GM18951 (cell line): ENCODE data around the gene ZNF275.

ENCODE experiments used
- POLR2A ChIP-seq: IDR thresholded peaks from 4 replicates; pipeline ENCODE4 v1.6.1; 2011; ENCODE audit warnings: mild to moderate bottlenecking; ENCODE audit not compliant: insufficient read length, insufficient read depth; ENCODE audit errors: extremely low read depth
- in situ Hi-C: fragments of 300-500 bp; cut with MboI; formaldehyde crosslinking; loops from one replicate; pipeline ENCODE4 v1.12.0; 2022; ENCODE audit warnings: low sequenced_read_pairs, mixed read lengths, inconsistent platforms; ENCODE audit not compliant: unreplicated experiment

Gene ZNF275

DNA sequence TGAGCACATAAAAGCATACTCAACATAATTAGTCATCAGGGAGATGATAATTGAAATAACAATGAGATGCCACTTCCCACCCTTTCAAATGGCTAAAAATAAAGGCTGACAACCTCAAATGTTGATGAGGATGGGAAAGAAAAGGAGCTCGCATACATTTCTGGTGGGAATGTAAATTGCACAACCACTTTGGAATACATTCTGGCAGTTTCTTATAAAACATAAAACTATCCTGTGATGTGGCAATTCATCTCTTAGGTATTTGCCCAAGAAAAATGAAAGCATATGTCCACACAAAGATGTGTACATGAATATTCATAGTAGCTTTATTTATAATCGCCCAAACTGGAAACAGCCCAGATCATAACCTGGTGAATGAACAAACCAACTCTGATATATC is 687 bp upstream of the ZNF275 start:
- in situ Hi-C loops = no loop called here

DNA sequence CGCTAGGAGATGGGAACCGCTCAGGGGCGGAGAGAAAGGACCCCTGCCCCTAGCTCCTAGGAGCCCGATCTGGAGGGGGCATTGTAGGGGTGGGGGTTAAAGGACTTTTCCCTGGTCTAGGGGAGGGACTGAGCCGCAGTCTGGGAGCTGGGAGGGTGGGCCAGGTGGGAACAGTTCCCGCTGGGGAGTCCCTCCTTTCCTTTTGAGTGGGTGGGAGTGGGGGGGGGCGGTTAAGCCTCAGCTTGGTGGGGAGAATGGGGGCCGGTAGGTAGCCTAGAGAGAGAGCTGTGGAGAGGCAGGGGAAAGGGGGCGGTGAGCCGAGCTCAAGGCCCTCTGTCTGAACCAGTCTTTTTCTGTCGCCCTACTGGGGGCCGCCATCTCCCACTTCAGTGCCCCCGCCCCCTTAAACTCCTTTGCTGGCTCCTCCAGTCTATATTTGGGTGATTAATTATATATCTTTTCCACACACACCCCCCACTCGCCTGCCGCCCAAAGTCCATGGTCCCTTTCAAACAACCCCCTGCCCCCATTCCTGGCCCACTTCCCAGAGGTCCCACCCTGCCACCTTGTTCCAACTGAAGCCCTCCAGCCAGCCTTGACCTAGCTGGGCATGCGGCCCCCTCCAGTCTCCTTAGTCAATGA is 822 bp downstream of the ZNF275 start:
- no peak for TF ChIP-seq POLR2A
- in situ Hi-C loops = no loop called here

More for the DNA sequence above, 687 bp upstream of the ZNF275 start:
- TF ChIP-seq POLR2A = no peak

DNA sequence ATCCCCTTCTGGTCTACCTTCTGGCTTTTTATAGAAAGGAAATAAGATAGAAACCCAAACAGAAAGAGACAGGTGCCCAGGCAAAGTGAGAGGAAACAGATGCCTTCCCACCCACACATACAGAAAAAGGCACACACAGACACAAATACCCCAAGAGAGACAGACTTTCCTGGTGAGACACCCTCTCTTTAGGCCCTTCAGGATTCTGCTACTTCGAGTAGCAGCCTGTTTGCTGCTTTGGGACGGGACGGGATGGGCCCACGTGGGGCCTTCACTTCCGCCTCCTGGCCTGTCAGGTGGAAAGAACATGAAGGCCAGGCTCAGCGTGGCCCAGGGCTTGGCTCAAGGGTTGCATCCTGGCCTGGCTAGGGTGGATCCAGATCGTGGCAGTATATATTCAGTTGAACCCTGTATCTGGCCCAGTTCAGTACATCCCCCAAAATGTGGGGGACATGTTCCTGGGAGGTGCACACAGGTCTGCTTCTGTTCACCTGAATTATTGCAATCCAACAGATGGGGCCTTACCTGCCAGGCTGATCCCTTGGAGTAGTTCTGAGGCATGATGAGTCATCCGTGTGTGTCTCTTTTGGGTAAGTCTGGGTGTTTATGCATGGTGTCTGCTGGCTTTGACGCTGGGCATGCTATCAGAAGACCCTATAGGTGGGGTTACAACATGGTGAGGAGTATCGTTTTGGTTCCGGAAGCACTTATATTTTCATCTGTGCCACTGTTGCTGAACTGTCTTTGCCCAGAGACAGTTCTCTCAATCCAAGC is 2.4 kb downstream of the ZNF275 start:
- in situ Hi-C loops = no loop called here
- no peak for TF ChIP-seq POLR2A

DNA sequence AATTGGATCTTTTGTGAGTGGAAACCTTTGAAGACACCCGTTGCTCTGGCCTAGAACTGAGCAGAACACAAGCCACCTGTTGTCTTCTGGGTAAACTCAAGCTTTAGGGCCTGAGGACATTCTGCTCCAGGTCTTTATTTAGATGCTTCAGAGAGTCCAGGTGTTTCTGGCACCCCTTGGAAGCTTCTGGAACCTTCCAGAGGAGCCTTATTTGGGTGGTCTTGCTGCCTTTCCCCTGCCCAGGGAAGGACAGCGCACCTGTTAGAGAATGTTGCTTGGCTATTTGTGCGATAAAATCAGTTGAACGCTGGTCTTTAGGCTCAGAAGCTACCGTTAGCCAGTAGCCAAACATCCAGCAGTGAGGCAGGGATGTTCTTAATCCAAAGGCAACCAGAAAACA is 3.0 kb downstream of the ZNF275 start:
- in situ Hi-C loops = no loop called here
- TF ChIP-seq POLR2A = no peak

DNA sequence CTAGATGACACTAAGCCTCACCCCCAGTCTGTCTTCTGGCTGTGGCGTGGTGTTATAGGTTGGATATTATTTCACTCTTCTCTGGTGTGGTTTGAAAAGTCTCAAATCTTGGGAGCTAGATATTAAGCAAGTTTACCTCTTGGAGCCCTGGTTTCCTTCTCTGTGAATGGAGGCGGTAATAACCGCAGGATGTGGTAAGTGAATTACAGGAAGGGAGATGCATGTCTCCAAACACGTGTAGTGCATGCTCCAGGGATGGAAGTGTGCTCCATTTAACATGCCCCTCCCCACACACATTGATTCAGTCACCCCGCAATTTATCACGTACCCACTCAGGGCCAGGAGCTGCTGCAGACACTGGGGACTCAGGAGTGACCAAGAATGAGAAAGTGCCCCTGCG is 4.9 kb downstream of the ZNF275 start:
- in situ Hi-C loops = no loop called here
- TF ChIP-seq POLR2A = no peak

DNA sequence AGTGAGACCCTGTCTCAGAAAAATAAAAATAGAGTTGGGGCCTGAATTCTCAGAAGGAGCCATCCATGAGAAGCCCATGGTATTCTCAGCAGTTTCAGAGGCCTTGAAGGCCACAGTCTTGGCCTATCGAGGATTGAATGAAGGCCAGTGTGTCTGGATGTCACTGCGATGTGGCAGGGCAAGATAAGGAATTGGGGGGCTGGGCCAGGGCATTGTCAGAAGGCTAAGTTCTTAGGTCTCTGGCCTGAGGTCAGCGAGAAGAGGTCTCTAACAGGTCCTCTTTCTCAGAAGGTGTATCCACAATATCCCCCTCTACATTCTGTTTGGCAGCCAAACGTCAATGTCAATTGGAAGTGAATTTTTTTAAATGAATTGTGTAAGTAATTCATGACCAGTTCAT is 5.7 kb downstream of the ZNF275 start:
- TF ChIP-seq POLR2A = no peak
- in situ Hi-C loops = no loop called here

DNA sequence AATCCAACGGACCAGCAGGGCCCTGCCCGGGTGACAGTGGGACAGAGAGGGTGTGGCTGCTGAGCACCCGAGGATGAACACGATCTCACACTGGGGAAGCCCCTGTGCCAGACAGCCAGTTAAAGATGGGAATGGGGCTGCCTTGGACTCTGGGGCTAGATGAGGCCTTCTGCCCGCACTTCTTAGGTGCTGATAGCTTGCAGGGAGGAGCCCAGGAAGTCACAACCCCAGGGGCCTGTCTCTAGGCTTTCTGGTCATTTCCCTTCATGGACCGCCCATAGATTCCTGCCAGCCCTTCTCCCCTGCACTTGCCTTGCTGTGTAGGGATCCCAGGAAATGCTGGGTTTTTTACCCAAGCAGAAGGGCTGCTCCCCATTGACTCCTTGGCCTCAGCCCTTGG is 6.2 kb downstream of the ZNF275 start:
- TF ChIP-seq POLR2A = no peak

DNA sequence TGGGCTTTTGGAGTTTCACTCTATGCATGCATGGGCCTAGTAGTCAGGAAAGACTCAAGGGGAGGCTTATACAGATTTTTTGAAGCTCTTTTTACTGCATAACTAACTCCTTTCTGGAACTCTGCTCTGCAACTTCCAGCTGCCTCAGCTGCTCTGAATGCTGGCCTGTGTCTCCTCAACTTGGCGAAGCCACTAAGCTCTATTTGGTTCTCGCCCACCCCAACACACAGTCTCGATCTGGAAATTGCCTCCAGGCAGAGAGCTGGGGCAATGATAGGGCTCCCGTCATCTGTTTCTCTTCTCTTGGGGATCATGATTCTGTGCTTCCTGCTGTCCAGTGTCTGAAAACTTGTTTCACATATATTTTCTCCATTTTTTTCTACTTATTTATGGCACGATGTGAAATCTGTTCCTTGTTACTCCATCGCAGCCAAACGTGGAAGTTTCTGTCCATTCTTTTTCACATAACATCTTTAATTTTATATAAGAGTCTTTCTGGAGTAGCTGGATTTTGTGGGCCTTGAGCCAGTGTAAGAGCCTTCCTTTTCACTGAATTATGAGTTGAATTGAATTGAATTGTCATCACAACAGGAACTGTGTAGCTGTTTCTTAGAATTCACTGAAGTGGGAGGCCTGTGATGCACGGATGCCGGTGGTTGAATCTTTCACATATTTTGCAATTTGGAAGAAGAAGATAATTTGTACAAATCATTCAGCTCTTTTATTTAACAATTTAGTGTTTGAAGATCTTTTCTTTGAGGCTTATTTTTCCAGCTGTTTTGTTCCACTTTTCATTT is 9.0 kb downstream of the ZNF275 start:
- TF ChIP-seq POLR2A = no peak
- in situ Hi-C loops = no loop called here

More for the DNA sequence above, 6.2 kb downstream of the ZNF275 start:
- in situ Hi-C loops = no loop called here

DNA sequence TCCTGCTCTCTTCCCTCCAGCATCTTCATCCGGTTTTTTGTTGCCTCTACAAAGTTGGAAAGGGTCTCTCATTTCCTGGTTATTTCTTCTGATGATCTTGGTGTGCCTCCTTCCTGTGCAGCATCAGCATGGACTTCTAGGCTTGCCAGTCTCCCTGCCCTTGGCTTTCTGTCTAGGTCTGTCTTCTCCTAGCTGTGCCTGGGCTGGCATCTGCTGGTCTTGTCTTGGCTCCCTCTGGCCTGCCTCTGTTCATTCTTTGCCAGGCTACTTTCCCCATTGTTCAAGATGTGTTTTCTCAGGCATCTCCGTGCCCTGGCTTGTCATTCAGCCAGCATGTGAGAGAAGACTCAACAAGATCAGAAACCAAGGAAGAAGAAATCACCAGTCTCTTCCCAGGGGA is 9.7 kb downstream of the ZNF275 start:
- no peak for TF ChIP-seq POLR2A
- in situ Hi-C loops = no loop called here

DNA sequence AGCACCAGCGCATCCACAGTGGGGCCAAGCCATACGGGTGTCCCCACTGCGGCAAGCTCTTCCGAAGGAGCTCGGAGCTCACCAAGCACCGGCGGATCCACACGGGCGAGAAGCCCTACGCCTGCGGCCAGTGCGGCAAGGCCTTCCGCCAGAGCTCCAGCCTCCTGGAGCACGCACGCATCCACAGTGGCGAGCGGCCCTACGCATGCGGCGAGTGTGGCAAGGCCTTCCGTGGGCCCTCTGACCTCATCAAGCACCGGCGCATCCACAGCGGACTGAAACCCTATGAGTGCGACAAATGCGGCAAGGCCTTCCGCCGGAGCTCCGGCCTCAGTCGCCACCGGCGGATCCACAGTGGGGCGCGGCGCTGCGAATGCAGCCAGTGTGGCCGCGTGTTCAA is 13.6 kb downstream of the ZNF275 start:
- in situ Hi-C loops = no loop called here
- no peak for TF ChIP-seq POLR2A

DNA sequence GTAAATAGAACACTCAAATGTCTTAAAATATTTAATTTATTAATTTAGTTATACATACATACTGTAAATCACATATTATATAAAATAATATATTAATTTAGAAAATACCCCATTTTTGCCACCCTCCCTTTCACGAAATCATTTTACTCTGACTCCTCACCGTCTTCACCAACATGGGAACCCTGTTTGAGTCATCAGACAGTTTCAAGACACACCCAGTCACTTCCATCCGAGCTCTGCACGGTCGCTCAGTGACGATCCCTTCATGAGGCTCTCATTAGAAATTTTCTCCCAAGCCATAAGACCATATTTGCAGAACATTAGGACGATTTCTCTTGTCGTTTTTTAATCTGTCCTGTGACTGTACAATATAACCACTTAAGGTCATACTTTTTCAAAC is 14.5 kb downstream of the ZNF275 start:
- TF ChIP-seq POLR2A = no peak
- in situ Hi-C loops = no loop called here

DNA sequence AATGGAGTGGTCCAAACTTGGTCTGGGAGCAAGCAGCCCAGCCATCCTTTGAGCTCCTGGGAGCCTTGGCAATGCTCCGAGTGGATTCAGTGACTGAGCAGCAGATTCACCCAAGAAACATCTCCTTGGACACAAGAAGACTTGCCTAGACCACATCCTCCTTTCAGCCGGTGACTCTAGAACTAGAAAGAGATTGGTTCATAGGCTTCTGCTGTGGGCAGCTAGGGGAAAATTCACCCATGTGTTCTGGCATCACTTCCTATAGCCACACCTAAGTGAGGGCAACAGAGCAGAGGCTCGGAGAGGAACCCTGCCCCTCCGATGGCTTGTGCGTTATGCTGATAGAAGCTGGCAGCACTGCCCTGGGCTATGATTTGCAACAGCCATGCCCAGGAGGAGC is 16.0 kb downstream of the ZNF275 start:
- TF ChIP-seq POLR2A = no peak
- in situ Hi-C loops = no loop called here

DNA sequence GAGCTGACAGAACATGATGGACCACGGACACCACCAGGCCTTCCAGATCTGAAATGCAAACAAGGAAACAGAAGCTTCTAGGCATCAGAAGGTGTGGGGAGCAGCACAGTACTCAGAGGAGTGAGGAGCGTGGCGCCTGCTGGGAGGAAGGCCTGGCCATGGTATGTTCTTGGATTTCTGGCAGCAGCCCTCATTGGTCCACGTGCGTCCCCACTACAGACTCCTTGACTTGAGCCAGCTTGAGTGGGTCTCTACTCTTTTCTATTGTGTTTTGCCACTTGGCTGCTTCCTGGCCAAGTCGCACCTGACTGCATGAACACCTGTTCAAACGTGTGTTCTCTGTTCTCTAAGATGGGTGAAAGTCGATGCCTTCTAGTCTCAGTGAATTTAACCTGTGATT is 18.0 kb downstream of the ZNF275 start:
- in situ Hi-C loops = no loop called here
- TF ChIP-seq POLR2A = no peak
